ENCODE measurements around the gene AAK1.
"Not testable (repeated sequence)": the region's sequence is repeated elsewhere in the genome, so short reads cannot be mapped to it uniquely, and the experiment has no call there.

Gene AAK1

GRCh38 chr2:69461404-69461803 lies 182.1 kb downstream of the AAK1 start:
- H3K4me3 Mint-ChIP-seq: no peak overlapping the region
- peaks cover 15% of the 10 kb centered on the region for H3K36me3 Mint-ChIP-seq
- H3K9me3 Mint-ChIP-seq (ENCODE audit: low read depth): no peaks in the 10 kb centered on the region
- no peak overlapping the region for H3K27ac Mint-ChIP-seq
- H3K27me3 Mint-ChIP-seq: no peaks in the 10 kb centered on the region
- H3K4me1 Mint-ChIP-seq (ENCODE audit: low read depth): peaks cover 13% of the 10 kb centered on the region

- Mint-ChIP-seq H3K4me3 (no peak overlapping the region), H3K27me3 (no peaks in the 10 kb centered on the region), H3K4me1 (ENCODE audit: low read depth) (peaks cover 13% of the 10 kb centered on the region), H3K27ac (peak overlapping the region; percentile 64), H3K36me3 (peaks cover 9% of the 10 kb centered on the region), H3K9me3 (ENCODE audit: low read depth) (no peaks in the 10 kb centered on the region)
Measured at GRCh38 chr2:69459936-69460335, 183.6 kb downstream of the AAK1 start.

- Mint-ChIP-seq H3K36me3 (peaks cover 9% of the 10 kb centered on the region), H3K27me3 (no peaks in the 10 kb centered on the region), H3K27ac (peak overlapping the region; percentile 41), H3K9me3 (ENCODE audit: low read depth) (no peaks in the 10 kb centered on the region), H3K4me3 (no peak overlapping the region), H3K4me1 (ENCODE audit: low read depth) (peaks cover 27% of the 10 kb centered on the region)
Measured at GRCh38 chr2:69456950-69457445, 186.5 kb downstream of the AAK1 start.

GRCh38 chr2:69456154-69456553 lies 187.4 kb downstream of the AAK1 start:
- H3K27me3 Mint-ChIP-seq: no peaks in the 10 kb centered on the region
- peaks cover 25% of the 10 kb centered on the region for H3K4me1 Mint-ChIP-seq (ENCODE audit: low read depth)
- H3K27ac Mint-ChIP-seq: no peak overlapping the region
- H3K4me3 Mint-ChIP-seq: no peak overlapping the region
- H3K9me3 Mint-ChIP-seq (ENCODE audit: low read depth): no peaks in the 10 kb centered on the region
- H3K36me3 Mint-ChIP-seq: peaks cover 5% of the 10 kb centered on the region

GRCh38 chr2:69454976-69455375 lies 188.6 kb downstream of the AAK1 start:
- H3K9me3 Mint-ChIP-seq (ENCODE audit: low read depth): no peaks in the 10 kb centered on the region
- no peak overlapping the region for H3K4me3 Mint-ChIP-seq
- no peaks in the 10 kb centered on the region for H3K27me3 Mint-ChIP-seq
- H3K27ac Mint-ChIP-seq: no peak overlapping the region
- peaks cover 22% of the 10 kb centered on the region for H3K4me1 Mint-ChIP-seq (ENCODE audit: low read depth)
- peaks cover 4% of the 10 kb centered on the region for H3K36me3 Mint-ChIP-seq

GRCh38 chr2:69453475-69454129 lies 189.9 kb downstream of the AAK1 start:
- no peaks in the 10 kb centered on the region for H3K27me3 Mint-ChIP-seq
- peaks cover 4% of the 10 kb centered on the region for H3K36me3 Mint-ChIP-seq
- H3K4me1 Mint-ChIP-seq (ENCODE audit: low read depth): peaks cover 20% of the 10 kb centered on the region
- H3K4me3 Mint-ChIP-seq: no peak overlapping the region
- H3K27ac Mint-ChIP-seq: peak overlapping the region; percentile 12
- no peaks in the 10 kb centered on the region for H3K9me3 Mint-ChIP-seq (ENCODE audit: low read depth)

GRCh38 chr2:69452687-69453086 lies 190.9 kb downstream of the AAK1 start:
- Mint-ChIP-seq H3K4me3 (no peak overlapping the region), H3K27me3 (no peaks in the 10 kb centered on the region), H3K9me3 (ENCODE audit: low read depth) (no peaks in the 10 kb centered on the region), H3K4me1 (ENCODE audit: low read depth) (peaks cover 20% of the 10 kb centered on the region), H3K36me3 (peaks cover 6% of the 10 kb centered on the region), H3K27ac (no peak overlapping the region)

- no peaks in the 10 kb centered on the region for H3K27me3 Mint-ChIP-seq
- H3K27ac Mint-ChIP-seq: no peak overlapping the region
- H3K9me3 Mint-ChIP-seq (ENCODE audit: low read depth): no peaks in the 10 kb centered on the region
- H3K36me3 Mint-ChIP-seq: peaks cover 6% of the 10 kb centered on the region
- H3K4me1 Mint-ChIP-seq (ENCODE audit: low read depth): peaks cover 14% of the 10 kb centered on the region
- no peak overlapping the region for H3K4me3 Mint-ChIP-seq
Measured at GRCh38 chr2:69450735-69451416, 192.7 kb downstream of the AAK1 start.

- no peaks in the 10 kb centered on the region for H3K27me3 Mint-ChIP-seq
- peaks cover 14% of the 10 kb centered on the region for H3K4me1 Mint-ChIP-seq (ENCODE audit: low read depth)
- H3K27ac Mint-ChIP-seq: no peak overlapping the region
- no peaks in the 10 kb centered on the region for H3K9me3 Mint-ChIP-seq (ENCODE audit: low read depth)
- H3K4me3 Mint-ChIP-seq: no peak overlapping the region
- H3K36me3 Mint-ChIP-seq: peaks cover 6% of the 10 kb centered on the region
Measured at GRCh38 chr2:69449906-69450305, 193.6 kb downstream of the AAK1 start.

GRCh38 chr2:69443673-69444072 lies 199.9 kb downstream of the AAK1 start:
- H3K4me3 Mint-ChIP-seq; H3K36me3 Mint-ChIP-seq; H3K4me1 Mint-ChIP-seq (ENCODE audit: low read depth); H3K9me3 Mint-ChIP-seq (ENCODE audit: low read depth); H3K27ac Mint-ChIP-seq; H3K27me3 Mint-ChIP-seq: not testable (repeated sequence)

- not testable (repeated sequence) for H3K36me3 Mint-ChIP-seq; H3K9me3 Mint-ChIP-seq (ENCODE audit: low read depth); H3K27me3 Mint-ChIP-seq; H3K4me3 Mint-ChIP-seq
- peak overlapping the region; percentile 79 for H3K27ac Mint-ChIP-seq
- peaks cover 31% of the 10 kb centered on the region for H3K4me1 Mint-ChIP-seq (ENCODE audit: low read depth)
Measured at GRCh38 chr2:69439499-69439898, 204.0 kb downstream of the AAK1 start.

GRCh38 chr2:69438580-69438979 lies 205.0 kb downstream of the AAK1 start:
- H3K36me3 Mint-ChIP-seq: peaks cover 5% of the 10 kb centered on the region
- no peaks in the 10 kb centered on the region for H3K27me3 Mint-ChIP-seq
- no peak overlapping the region for H3K27ac Mint-ChIP-seq
- H3K4me1 Mint-ChIP-seq (ENCODE audit: low read depth): peaks cover 36% of the 10 kb centered on the region
- H3K9me3 Mint-ChIP-seq (ENCODE audit: low read depth): no peaks in the 10 kb centered on the region
- peak overlapping the region; percentile 56 for H3K4me3 Mint-ChIP-seq

- Mint-ChIP-seq H3K4me3 (peak overlapping the region; percentile 95), H3K9me3 (ENCODE audit: low read depth) (no peaks in the 10 kb centered on the region), H3K36me3 (peaks cover 5% of the 10 kb centered on the region)
Measured at GRCh38 chr2:69437751-69438154, 205.8 kb downstream of the AAK1 start.

GRCh38 chr2:69436938-69437750 lies 206.4 kb downstream of the AAK1 start, which contains the start of gene NFU1:
TSS of gene NFU1 (minus strand) at chr2:69437435. CDS start at chr2:69437422, 13 bp downstream.
- Mint-ChIP-seq H3K27ac (peak within 1 kb of the TSS; percentile 97), H3K27me3 (no peaks in the 10 kb centered on the region), H3K4me3 (peak within 1 kb of the TSS; percentile 95), H3K4me1 (ENCODE audit: low read depth) (peaks cover 36% of the 10 kb centered on the region), H3K36me3 (peaks cover 5% of the 10 kb centered on the region), H3K9me3 (ENCODE audit: low read depth) (no peaks in the 10 kb centered on the region)

More at GRCh38 chr2:69437751-69438154, 205.8 kb downstream of the AAK1 start:
- Mint-ChIP-seq H3K4me1 (ENCODE audit: low read depth) (peaks cover 36% of the 10 kb centered on the region), H3K27ac (peak overlapping the region; percentile 97), H3K27me3 (no peaks in the 10 kb centered on the region)

- Mint-ChIP-seq H3K27me3 (no peaks in the 10 kb centered on the region), H3K4me1 (ENCODE audit: low read depth) (peaks cover 40% of the 10 kb centered on the region), H3K4me3 (peak overlapping the region; percentile 95), H3K27ac (peak overlapping the region; percentile 97), H3K9me3 (ENCODE audit: low read depth) (no peaks in the 10 kb centered on the region), H3K36me3 (peaks cover 5% of the 10 kb centered on the region)
Measured at GRCh38 chr2:69436596-69436937, 207.0 kb downstream of the AAK1 start.

All from activated naive CD8-positive, alpha-beta T cell (primary cell).